Raji (cell line): ENCODE results near the gene UGT1A7.

Experiments used
- POLR2A ChIP-seq: IDR thresholded peaks from 2 replicates; pipeline ENCODE4 v1.6.1; 2011; ENCODE audit warnings: low read depth, low read length, control low read depth; ENCODE audit not compliant: insufficient read depth

UGT1A7 gene

GRCh38 chr2:233772583-233772982, 90.9 kb downstream of the UGT1A7 start:
- TF ChIP-seq POLR2A: no peak

- TF ChIP-seq POLR2A: no peak
Measured at GRCh38 chr2:233773854-233774253, 92.2 kb downstream of the UGT1A7 start.

- no peak for TF ChIP-seq POLR2A
Measured at GRCh38 chr2:233775414-233775813, 93.7 kb downstream of the UGT1A7 start.

- TF ChIP-seq POLR2A: no peak
Measured at GRCh38 chr2:233778030-233778429, 96.3 kb downstream of the UGT1A7 start, which contains the start of gene MROH2A. Gene MROH2A, plus strand, starts transcription at chr2:233778330. Its CDS starts 1,029 bp downstream, at chr2:233779359.

- TF ChIP-seq POLR2A: no peak
Measured at GRCh38 chr2:233779722-233780121, 98.0 kb downstream of the UGT1A7 start.

- TF ChIP-seq POLR2A: no peak
Measured at GRCh38 chr2:233780771-233781170, 99.1 kb downstream of the UGT1A7 start.

GRCh38 chr2:233789554-233789953, 107.9 kb downstream of the UGT1A7 start:
- no peak for TF ChIP-seq POLR2A

- no peak for TF ChIP-seq POLR2A
Measured at GRCh38 chr2:233791151-233791882, 109.6 kb downstream of the UGT1A7 start.

- TF ChIP-seq POLR2A: no peak
Measured at GRCh38 chr2:233791883-233792329, 110.2 kb downstream of the UGT1A7 start.

- TF ChIP-seq POLR2A: no peak
Measured at GRCh38 chr2:233792720-233793119, 111.0 kb downstream of the UGT1A7 start.

GRCh38 chr2:233793465-233794127, 111.9 kb downstream of the UGT1A7 start:
- no peak for TF ChIP-seq POLR2A

- no peak for TF ChIP-seq POLR2A
Measured at GRCh38 chr2:233794128-233794658, 112.5 kb downstream of the UGT1A7 start.

- no peak for TF ChIP-seq POLR2A
Measured at GRCh38 chr2:233795735-233796171, 114.1 kb downstream of the UGT1A7 start.

GRCh38 chr2:233796254-233796653, 114.6 kb downstream of the UGT1A7 start:
- TF ChIP-seq POLR2A: no peak

GRCh38 chr2:233798335-233799086, 116.8 kb downstream of the UGT1A7 start:
- TF ChIP-seq POLR2A: no peak
